GM12891 (cell line): Measurements from ENCODE around the gene LRIT3.

Experiments
- DNase-seq: peaks from one replicate; pipeline ENCODE4 v3.0.0; 2011; ENCODE audit warnings: low spot score; ENCODE audit not compliant: insufficient read length
- FAIRE-seq: peaks from 2 replicates; lab custom pipeline; 2011; peaks lifted over from hg19 to GRCh38; lab: Jason Lieb, UNC
- PAX5 ChIP-seq: IDR thresholded peaks from 2 replicates; pipeline ENCODE4 v1.6.1; 2011; ENCODE audit warnings: low read length, moderate library complexity, mild to moderate bottlenecking; ENCODE audit not compliant: insufficient read depth, severe bottlenecking
- POLR2A ChIP-seq: IDR thresholded peaks from 2 replicates; pipeline ENCODE4 v1.6.1; 2011; ENCODE audit warnings: low read depth, low read length, control low read depth
- POLR2AphosphoS5 ChIP-seq: IDR thresholded peaks from 2 replicates; pipeline ENCODE4 v1.6.1; 2011; ENCODE audit warnings: low read depth, low read length, control low read depth
- POU2F2 ChIP-seq: IDR thresholded peaks from 2 replicates; pipeline ENCODE4 v1.6.1; 2011; ENCODE audit warnings: low read depth, mild to moderate bottlenecking, control low read depth, low read length, moderate library complexity
- SPI1 ChIP-seq: IDR thresholded peaks from 2 replicates; pipeline ENCODE4 v1.6.1; 2011; ENCODE audit warnings: low read depth, low read length, control low read depth
- TAF1 ChIP-seq: IDR thresholded peaks from 2 replicates; pipeline ENCODE4 v1.6.1; 2011; ENCODE audit warnings: low read depth, low read length, control low read depth

LRIT3 gene

DNA sequence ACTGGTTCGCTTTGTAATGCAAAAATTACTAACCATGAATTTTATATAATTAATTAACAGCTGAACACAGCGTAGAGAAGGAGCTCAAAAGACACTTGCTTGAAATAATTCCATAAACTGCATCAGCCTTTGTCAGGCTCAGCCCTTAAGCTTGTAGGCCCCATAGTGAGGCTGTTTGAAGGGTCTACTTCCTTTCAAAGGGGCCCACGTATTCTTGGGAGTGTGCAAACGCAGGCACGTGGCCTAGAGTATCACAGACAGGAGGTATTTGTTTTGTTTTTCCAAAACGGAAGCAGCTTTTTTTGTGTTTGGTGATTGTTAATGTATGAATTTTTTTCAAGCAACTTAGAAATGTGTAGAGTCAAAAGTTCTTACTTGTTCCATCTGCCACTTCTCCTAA lies 39.2 kb downstream of the LRIT3 start:
- no peak for TF ChIP-seq SPI1
- TF ChIP-seq POU2F2: no peak
- no peak for TF ChIP-seq PAX5
- TF ChIP-seq TAF1: no peak
- DNase-seq (no peak), FAIRE-seq (no peak)

DNA sequence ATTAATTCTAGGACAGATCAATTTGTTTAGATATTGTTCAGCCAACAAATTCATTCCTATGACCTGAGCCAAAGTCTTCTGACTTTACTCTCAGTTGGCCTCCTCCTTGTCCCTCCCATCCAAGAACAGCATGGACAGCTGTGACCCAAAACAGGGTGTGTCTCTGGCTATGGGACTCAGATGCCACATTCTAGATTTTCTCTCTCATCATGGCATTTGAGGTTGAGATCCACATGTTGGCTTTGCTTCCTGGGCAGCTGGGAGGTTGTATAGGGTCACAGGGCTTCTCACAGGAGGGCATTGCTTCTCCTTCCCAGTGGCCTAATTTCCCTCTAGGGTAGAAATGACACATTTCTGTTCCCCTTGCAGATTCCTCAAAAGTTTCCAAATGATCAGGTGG lies 42.2 kb downstream of the LRIT3 start:
- TF ChIP-seq POLR2AphosphoS5 (no peak), POU2F2 (no peak), POLR2A (no peak), SPI1 (no peak), PAX5 (no peak), TAF1 (no peak)
- FAIRE-seq (no peak), DNase-seq (no peak)

DNA sequence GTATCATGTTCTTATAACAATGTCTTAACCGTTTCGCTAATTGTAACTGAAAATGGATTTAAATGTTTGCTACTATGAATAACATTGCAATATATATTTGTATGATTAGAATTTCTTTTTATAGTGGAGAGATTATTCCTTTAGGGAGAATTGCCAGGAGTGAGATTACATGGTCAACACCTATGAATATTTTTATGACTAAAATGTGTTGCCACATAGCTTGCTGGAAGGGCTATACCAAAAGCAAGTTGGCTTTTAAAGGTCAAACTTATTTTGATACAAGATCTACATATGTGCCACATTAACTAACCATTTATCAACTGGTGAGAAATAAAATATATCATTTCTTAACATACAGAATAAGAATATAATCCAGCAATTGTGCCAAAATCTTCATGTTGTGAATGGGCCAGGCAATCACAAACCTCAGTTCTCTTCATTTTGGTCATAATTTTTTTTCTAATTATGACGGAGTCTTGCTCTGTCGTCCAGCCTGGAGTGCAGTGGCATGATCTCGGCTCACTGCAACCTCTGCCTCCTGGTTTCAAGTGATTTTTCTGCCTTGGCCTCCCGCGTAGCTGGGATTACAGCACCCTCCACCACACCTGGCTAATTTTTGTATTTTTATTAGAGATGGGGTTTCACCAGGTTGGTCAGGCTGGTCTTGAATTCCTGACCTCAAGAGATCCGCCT lies 54.8 kb downstream of the LRIT3 start:
- FAIRE-seq (no peak), DNase-seq (no peak)
- TF ChIP-seq POLR2AphosphoS5 (no peak), POLR2A (no peak), TAF1 (no peak), SPI1 (no peak), POU2F2 (no peak), PAX5 (no peak)

DNA sequence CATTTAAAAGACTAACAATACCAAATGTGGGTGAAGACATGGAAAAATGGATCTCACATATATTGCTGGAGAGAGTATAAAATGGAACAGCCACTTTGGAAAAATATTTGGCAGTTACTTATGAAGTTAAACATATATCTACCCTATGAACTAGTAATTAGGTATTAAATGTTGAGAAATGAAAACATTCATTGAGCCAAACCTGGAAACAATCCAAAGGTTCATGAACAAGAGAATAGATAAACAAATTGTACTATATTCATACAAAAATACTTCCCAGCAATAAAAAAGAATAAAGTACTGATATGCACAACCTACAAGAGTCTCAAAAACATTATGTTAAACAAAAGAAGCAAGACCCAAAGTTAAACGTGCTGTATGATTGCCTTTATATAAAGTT lies 60.8 kb downstream of the LRIT3 start:
- no peak for FAIRE-seq
- no peak for DNase-seq
- TF ChIP-seq POU2F2 (no peak), PAX5 (no peak), POLR2AphosphoS5 (no peak), SPI1 (no peak), TAF1 (no peak), POLR2A (no peak)

DNA sequence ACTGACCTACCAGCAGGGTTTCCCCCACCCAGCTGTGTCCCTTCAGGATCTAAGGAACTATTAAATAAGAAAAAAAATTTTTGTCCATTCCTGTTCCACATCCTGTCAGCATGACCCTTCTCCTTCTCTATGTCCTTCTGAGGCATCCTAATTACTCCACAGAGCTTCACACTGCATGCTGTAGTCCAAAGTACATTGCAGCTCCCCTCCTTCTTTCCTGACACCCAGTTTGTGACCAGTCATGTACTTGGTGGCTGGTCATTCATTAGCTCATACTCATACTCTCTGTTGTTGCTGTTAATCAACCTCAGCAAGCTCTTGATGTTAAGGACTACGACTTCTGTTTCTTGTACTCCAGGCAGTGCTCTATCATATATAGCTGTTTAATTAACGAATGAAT lies 62.3 kb downstream of the LRIT3 start:
- no peak for TF ChIP-seq POLR2AphosphoS5
- TF ChIP-seq PAX5: no peak
- no peak for TF ChIP-seq POLR2A
- TF ChIP-seq SPI1: no peak
- no peak for TF ChIP-seq TAF1
- TF ChIP-seq POU2F2: no peak
- no peak for DNase-seq
- FAIRE-seq: no peak

DNA sequence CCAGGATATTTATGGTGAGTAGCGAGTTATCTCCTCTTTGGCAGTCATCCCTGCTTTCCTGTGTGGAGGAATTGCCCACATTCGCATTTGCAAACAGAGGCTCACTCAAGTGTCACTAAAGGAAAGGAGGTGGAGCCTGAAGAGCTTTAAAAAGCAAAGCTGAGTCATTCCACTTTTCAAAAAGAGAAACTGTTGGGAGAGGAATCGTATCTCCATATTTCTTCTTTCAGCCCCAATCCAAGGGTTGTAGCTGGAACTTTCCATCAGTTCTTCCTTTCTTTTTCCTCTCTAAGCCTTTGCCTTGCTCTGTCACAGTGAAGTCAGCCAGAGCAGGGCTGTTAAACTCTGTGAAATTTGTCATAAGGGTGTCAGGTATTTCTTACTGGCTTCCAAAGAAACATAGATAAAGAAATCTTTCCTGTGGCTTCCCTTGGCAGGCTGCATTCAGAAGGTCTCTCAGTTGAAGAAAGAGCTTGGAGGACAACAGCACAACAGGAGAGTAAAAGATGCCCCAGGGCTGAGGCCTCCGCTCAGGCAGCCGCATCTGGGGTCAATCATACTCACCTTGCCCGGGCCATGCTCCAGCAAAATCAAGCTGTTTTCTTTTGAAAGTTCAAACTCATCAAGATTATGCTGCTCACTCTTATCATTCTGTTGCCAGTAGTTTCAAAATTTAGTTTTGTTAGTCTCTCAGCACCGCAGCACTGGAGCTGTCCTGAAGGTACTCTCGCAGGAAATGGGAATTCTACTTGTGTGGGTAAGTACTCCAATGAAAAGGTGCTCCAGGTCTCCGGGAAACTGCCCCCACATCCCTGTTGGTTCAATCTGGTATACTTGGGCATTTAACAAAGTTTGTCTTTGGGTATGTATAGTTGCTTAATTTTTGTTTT lies 65.0 kb downstream of the LRIT3 start, which contains the start of gene EGF:
EGF (plus strand) TSS at position 178 of the 890 bp plus-strand sequence; CDS start at position 631, 453 bp downstream.
- FAIRE-seq (no peak), DNase-seq (no peak)
- TF ChIP-seq POU2F2: no peak
- no peak for TF ChIP-seq PAX5
- TF ChIP-seq POLR2A: no peak
- no peak for TF ChIP-seq POLR2AphosphoS5
- TF ChIP-seq TAF1: no peak
- no peak for TF ChIP-seq SPI1

DNA sequence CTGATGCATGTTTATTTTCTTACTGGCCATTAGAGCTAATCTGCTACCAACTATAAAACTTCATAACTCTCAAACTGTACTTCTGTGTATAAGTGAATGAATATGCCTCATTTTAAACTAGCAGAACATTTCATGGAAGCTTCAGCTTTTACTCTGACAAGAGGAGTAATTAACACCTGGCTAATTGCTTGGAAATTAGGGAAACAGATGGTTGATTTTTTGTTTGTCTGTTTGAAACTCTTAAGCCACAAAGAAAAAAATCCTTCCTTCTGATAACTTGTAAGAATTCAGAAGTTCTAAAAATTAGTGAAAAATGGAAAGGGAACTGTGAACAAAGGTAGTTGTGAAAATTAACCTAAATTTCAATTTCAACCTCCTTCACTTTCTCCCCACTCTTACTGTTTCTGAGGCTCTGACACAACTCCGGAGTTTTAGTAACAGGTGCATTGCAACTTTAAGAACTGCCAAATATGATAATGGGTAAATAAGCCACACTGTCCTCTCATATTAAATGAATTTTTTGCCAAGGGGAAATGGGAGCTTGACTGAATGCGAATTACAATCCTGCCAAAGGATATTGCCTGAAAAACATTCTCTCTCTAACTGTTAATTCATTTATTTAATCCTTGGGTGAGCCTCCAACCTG lies 65.8 kb downstream of the LRIT3 start:
- DNase-seq (no peak), FAIRE-seq (no peak)
- no peak for TF ChIP-seq POLR2AphosphoS5
- no peak for TF ChIP-seq PAX5
- TF ChIP-seq POLR2A: no peak
- no peak for TF ChIP-seq SPI1
- TF ChIP-seq TAF1: no peak
- TF ChIP-seq POU2F2: no peak

DNA sequence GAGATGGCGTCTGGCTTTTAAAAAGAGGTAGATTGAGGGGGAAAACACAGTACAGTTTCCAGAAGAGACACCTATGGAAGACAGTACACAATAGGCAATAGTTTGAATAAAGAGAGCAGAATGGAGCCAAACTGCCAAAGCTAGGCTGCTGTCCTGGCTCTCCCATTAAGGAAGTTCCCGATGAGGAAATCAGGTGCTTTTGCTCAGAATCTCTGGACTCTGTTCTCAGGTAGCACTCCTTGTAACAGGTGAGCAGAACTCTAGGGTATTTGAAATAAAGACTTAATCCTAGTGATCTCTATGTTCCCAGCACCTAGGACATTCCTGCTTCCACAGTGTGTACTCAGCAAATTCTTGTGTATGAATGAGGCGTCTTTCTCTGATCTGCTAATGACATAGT lies 66.4 kb downstream of the LRIT3 start:
- TF ChIP-seq SPI1 (no peak), PAX5 (no peak)
- FAIRE-seq (no peak), DNase-seq (no peak)

DNA sequence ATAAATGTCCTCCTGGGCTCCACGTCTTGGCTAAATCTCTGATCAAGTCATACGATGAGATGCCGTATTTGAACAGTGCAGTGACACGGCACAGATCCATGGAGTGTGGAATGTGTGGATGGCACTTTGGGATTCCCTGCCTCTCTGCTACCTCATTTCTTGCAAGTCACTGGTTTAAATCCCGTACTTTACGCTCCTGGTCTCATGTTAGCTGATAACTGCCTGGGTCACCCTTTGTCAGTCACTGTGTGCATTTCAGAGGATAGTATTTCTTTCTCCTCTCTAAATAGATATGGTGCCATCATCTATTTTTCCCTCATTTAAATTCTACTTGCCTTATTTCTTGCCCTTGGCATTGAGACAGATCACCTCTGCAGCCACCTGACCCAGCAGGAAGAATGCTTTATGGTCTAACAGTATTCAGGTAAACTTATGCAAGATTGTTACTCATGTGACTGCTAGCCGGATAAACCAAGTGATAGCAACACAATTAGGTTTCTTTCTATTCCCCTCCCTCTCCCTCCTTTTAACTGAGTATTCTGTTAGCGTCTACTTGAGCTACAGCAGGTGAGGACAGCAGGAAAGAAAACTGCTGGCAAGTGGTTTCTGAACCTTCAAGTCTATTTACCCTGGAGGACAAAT lies 67.6 kb downstream of the LRIT3 start:
- TF ChIP-seq POLR2A (no peak), SPI1 (no peak), PAX5 (no peak), POU2F2 (no peak), POLR2AphosphoS5 (no peak), TAF1 (no peak)
- no peak for DNase-seq
- FAIRE-seq: no peak
